ENCODE data around the gene ATP2A1.
"Not testable (repeated sequence)": the region's sequence is repeated elsewhere in the genome, so short reads cannot be mapped to it uniquely, and the experiment has no call there.

Gene ATP2A1

DNA sequence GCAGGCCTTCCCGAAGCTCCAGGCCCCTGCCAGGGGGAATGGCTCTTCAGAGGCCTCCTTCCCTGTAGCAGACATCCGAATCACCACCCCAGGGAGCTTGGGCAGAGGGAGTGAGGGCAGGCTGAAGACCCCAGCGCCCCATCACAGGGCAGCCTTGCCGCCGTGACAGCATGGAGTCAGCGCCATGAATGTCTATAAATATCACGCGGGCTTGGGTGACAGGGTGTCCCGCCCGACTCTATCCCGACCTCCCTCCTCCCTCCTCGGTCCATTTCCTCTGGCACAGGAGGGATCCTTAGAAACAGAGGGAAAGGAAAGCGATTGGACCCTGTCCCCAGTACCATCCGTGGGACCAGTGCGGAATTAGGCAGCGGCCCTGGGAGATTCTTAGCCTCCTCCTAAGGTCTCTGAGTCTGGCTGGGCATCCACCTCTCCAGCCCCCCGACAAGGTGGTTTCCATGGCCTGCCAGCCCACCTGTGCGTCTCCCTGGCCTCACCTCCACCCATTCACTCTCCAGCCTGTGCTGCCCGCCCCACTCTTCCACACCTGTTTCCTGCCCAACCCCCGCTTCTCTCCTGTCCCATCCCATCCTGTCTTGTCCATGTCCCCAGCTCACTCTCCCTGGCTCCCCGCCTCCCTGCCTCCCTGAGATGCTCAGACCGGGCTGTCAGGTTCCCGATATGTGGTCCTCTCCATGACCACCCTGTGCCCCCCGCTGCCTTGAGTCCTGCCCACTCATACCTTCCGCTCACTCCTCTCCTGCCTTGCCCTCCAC, 5.1 kb downstream of the ATP2A1 start:
- no peak for DNase-seq

DNA sequence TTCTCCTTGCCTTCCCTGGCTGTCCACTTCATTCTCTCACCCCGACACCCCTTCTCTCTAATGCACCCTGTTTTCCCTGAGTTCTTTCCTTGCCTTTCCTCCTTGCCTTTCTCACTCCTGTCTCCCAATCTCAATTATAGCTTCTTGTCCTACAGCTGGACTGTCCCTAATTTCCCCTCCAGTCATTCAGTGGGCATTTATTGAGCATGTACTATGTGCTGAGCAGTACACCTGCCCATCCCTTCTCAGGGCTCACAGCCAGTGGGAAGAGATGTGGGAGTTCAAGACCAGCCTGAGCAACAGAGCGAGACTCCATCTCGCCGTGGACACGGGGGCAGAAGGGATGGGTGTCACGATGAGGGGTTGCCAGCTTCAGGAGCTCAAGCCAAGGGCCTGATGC, 5.8 kb downstream of the ATP2A1 start:
- DNase-seq = no peak

DNA sequence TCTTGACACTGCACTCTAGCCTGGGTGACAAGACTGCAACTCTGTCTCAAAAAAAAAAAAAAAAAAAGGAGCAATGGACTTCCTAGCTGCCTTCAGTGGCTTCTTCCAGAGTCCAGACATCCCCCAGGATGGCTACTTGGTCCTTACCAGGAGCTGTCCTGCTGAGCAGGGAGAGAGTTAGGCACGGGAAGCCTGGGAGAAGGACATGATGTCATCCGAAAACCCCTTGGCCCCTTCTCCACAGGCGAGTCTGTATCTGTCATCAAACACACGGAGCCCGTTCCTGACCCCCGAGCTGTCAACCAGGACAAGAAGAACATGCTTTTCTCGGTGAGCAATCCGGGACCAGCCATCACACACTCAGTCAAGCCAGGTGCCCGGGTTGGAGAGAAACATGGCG, 8.7 kb downstream of the ATP2A1 start:
- DNase-seq = no peak

DNA sequence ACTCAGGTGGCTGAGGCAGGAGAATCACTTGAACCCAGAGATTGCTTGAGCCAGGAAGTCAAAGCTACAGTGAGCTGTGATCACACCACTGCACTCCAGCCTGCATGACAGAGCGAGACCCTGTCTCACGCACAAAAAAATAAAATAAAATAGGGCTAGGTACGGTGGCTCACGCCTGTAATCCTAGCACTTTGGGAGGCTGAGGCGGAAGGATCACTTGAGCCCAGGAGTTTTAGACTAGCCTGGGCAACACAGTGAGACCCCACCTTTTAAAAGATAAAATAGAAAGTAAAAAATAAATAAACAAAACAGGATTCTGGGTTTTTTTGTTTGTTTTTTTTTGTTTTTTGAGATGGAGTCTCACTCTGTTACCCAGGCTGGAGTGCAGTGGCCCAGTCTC, 12.1 kb downstream of the ATP2A1 start:
- DNase-seq = not testable (repeated sequence)

DNA sequence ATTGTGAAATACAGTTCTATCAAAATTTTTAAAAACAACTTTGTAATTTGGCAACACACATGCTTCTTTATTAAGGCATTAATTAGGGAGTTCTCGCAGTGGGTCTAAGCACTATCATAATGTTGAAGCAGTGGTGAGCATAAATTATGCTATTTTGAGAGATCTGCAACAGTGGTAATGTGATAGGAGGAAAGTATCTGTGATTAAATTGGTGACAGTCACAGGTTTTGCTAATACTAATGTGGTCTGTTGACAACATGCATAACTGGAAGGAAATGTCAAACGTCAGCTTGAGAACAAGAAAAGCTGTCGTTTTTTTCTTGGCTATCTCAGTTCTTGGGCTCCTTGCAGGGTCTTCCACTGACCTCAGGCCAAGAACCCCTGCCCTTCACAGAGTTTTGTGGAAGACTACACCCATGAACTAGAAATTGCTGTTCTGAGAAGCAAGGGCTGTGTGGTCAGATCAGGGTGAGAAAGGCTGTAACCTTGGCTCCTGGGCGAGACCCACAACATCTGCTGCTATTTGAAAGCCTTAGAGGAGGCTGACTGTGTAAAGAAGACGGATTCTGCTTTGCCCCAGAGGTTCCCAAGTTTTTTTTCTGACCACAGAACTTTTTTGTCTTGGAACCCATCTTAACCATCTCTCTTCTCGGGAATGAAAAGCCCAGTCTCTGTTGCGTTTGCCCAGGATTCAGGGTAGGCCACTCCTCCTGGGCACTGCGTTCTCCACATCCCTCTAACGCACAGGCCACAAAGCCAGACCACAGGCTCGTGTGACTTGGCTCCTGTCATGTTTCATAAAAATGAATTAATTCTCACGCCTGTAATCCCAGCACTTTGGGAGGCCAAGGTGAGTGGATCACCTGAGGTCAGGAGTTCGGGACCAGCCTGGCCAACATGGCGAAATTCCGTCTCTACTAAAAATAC, 13.9 kb downstream of the ATP2A1 start:
- no peak for DNase-seq

DNA sequence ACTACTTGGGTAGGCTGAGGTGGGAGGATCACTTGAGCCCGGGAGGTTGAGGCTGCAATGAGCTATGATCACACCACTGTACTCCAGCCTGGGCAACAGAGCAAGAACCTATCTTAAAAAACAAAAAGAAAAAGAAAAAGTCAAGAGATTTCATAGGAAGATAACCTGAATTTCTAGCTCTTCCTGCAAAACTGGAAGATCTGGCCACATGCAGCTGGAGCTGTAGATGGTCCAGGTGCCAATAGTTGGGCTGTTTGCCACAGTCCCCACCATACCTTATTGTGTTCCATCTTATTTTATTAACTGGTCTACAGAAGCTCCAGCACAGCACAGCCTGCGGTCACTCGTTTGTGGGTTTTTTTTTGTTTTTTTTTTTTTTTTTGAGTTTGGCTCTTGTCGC, 15.0 kb downstream of the ATP2A1 start:
- DNase-seq = no peak

DNA sequence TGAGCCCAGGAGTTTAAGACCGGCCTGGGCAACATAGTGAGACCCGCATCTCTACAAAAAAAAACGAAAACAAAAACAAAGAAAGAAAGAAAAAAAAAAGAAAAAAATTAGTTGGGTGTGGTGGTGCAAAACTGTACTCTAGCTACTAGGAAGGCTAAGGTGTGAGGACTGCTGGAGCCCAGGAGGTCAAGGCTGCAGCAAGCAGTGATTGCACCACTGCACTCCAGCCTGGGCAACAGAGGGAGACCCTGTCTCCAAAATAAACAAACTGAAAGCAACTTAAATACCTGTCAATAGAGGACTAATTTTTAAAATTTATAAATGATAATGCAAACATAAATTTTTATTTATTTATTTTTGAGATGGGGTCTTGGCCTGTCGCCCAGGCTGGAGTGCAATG, 17.3 kb downstream of the ATP2A1 start:
- no peak for DNase-seq

DNA sequence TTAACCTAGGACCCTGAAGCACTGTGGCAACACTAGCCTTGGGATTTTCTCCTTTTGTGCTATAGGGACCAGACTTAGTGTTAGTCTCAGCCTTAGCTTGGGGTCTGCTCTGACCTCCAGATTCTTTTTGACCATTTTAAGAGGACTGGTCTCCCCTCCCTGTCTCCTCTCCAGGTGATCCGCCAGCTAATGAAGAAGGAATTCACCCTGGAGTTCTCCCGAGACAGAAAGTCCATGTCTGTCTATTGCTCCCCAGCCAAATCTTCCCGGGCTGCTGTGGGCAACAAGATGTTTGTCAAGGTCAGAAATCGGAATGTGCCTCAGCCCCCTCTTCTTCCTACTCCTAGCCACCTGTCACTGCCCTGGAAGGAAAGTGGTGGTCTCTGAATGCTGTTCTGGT, 19.5 kb downstream of the ATP2A1 start:
- no peak for DNase-seq

DNA sequence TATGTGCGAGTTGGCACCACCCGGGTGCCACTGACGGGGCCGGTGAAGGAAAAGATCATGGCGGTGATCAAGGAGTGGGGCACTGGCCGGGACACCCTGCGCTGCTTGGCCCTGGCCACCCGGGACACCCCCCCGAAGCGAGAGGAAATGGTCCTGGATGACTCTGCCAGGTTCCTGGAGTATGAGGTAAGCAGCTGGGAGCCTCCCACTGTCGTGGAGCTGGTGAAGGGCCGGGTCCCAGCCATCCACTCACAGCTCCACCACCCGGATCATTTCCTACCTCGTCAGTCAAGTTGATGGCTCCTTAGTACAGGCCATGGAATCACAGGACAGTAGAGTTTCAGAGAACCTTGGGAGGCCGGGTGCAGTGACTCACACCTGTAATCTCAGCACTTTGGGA, 20.0 kb downstream of the ATP2A1 start:
- no peak for DNase-seq

DNA sequence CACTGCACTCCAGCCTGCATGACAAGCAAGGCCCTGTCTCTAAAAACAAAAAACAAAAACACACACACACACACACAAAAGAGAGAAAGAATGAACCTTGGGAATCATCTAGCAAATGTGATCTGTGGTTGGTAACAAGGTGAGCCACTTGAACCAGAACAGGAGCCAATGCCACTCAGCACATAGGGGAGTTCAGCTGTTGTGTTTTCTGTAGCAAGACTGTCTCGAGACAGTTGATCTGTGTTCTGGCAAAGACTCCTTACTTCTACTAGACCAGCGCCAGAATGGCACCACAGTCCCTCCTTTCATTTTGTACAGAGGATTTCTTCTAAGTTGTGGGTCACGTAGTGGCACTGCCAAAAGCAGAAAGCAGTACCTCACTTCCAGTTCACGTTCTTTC, 20.7 kb downstream of the ATP2A1 start:
- DNase-seq = no peak

DNA sequence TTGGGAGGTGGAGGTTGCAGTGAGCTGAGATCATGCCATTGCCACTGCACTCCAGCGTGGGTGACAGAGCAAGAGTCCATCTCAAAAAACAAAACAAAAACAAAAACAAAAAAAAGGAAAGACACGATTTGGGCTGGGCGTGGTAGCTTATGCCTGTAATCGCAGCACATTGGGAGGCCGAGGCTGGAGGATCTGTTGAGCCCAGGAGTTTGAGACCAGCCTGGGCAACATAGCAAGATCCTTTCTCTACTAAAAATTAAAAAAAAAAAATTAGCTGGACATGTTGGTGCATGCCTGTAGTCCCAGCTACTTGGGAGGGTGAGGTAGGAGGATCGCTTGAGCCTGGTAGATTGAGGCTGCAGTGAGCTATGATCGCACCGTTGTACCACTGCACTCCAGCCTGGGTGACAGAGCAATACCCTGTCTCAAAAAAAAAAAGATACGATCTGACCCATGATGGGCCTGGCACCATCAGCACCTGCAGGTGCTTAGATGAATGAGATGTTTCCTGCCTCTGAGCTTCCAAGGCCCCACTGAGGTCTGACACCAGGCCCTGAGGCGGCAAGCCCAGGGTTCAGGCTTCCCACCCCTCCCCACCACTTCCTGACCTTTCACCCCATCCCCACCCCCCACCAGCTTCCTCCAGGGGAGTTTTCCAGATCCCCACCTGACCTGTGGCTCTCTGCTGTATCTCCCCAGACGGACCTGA, 21.7 kb downstream of the ATP2A1 start:
- no peak for DNase-seq

DNA sequence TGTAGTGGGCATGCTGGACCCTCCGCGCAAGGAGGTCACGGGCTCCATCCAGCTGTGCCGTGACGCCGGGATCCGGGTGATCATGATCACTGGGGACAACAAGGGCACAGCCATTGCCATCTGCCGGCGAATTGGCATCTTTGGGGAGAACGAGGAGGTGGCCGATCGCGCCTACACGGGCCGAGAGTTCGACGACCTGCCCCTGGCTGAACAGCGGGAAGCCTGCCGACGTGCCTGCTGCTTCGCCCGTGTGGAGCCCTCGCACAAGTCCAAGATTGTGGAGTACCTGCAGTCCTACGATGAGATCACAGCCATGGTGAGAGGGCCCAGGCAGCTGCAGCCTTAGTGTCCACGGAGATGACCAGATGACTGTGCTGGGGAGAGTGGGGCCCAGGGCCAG, 22.3 kb downstream of the ATP2A1 start:
- DNase-seq = no peak

DNA sequence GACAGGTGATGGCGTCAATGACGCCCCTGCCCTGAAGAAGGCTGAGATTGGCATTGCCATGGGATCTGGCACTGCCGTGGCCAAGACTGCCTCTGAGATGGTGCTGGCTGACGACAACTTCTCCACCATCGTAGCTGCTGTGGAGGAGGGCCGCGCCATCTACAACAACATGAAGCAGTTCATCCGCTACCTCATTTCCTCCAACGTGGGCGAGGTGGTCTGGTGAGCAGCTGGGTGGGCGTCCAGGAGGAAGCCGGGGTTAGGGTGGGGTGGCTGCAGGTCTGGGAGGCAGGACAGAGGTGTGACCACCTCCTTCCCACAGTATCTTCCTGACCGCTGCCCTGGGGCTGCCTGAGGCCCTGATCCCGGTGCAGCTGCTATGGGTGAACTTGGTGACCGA, 23.6 kb downstream of the ATP2A1 start:
- no peak for DNase-seq

DNA sequence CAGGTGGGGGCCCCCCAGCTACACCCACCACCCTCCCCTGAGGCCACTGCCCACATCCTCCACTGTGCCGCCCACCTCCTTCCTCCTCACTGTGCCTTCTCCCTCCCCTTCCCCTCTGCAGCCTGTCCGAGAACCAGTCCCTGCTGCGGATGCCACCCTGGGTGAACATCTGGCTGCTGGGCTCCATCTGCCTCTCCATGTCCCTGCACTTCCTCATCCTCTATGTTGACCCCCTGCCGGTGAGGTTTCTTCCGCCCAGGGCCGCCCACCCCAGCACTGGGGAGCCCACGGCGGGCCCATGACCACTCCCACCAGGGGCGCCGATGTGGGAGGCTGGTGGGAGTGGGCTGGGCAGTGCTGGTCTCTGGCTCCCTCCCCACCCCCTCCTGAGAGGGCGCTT, 24.6 kb downstream of the ATP2A1 start:
- no peak for DNase-seq

DNA sequence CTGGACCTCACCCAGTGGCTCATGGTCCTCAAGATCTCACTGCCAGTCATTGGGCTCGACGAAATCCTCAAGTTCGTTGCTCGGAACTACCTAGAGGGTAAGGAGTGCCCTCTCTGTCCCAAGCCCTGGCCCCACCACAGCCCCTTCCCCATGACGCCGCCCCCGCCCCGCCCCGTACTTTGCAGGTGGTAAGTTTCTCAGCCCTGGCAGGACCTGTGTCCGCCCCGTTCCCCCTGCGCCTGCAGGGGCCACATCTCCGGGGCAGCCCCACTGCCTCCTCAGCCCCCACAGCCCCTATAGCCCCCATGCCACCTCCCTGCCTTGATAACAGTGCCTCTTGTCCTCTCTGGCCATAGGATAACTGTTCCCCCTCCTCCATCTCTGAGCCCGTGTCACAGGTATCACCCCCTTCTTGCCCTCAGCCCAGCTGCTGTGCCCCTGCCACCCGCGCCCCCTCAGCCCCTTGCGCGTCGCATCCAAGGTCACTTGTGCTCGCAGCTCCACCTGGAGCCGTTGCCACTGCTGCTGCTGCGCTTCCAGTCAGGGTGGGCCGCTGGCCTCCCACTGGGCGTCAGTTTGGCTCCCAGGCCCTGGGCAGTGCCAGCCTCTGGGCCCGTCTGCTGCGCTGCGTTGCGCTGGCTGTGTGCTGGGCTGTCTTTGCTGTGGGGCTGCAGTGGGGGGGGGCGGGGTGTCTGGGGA, 25.2 kb downstream of the ATP2A1 start:
- DNase-seq = no peak

DNA sequence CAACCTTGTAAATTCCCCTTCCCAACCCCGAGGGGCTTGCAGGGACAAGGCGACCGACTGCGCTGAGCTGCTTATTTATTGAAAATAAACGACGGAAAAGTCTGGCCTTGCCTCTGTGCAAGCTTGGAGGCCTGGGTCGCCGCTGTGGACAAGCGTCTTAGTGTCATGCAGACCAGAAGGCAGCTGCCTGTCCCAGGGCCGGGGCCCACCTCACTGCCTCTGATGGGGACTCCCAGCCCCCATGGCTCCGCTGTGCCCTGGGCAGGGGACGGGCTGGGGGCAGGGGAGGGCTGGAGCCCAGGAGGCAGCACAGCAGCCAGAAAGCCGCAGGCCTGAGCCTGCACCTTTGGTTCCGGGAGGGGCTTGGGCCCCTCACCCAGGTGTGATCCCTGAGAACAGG, 26.1 kb downstream of the ATP2A1 start:
- DNase-seq = no peak

DNA sequence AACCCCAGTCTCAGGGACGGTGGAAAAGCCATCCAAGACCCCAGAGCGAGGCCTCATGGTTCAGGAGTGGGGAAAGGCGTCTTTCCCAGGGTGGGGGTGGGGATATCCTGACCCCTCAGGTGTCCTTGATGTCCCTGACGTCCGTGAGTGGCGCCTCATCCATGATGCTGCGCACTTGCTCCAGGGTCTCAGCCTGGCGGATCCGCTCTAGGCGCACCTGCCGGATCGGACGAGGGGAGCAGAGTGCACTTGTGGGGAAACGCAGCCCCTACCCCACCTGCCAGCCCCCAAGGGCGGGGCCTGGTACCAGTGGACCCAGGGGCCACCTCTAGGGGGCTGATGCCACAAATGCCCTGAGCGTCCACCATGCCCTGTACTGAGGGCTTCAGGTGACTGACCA, 26.5 kb downstream of the ATP2A1 start:
- DNase-seq = no peak

DNA sequence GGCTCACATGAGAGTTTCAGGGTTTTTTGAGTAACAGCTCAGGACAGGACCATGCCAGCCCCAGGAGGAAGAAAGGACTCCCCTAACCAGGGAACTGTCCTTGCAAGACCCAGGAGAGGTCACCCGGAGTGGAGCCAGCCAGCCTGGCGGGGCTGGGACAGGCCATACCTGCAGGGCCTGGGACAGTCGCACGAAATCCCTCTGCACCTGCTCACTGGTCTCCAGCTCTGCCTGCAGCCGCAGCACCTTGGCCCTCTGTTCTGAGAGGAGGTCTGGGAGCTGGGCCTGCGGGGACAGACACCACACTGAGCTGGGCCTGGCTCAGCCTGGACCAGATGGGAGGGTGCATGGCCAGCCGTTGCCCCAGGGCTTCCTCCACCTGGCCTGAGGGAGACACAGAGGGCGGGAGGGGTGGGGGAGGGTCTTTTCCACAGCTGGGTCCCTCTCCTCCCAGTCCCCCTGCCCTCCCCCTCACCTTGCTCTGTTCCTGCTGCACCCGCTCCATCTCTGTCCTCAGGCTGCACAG, 27.0 kb downstream of the ATP2A1 start:
- DNase-seq = no peak

DNA sequence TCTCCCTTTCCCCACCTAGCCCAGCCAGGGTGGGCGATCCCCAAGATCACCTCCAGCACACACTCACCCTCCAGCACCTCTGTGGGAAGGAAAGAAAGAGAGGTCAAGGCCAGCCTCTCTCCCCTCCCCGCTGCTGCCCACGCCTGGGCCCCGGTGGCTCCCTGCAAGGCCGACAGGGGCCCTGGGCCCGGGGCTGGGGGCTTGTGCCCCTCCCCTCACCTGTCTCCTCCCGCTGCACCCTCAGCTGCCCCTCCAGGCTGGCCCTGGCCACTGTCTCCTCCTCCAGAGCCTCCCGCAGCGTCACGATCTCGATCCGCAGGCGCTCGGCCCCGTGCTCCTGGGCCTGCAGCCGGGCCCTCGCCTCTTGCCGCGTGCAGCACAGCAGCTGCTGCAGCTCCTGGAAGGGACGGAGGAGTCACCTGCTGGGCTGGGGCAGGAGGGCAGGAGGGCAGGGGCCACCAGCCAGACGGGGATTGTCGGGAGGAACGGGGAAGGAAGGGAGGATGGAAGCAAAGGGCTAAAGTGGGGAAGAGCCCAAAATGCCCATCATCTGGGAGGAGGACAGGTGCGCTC, 27.6 kb downstream of the ATP2A1 start:
- DNase-seq = no peak

DNA sequence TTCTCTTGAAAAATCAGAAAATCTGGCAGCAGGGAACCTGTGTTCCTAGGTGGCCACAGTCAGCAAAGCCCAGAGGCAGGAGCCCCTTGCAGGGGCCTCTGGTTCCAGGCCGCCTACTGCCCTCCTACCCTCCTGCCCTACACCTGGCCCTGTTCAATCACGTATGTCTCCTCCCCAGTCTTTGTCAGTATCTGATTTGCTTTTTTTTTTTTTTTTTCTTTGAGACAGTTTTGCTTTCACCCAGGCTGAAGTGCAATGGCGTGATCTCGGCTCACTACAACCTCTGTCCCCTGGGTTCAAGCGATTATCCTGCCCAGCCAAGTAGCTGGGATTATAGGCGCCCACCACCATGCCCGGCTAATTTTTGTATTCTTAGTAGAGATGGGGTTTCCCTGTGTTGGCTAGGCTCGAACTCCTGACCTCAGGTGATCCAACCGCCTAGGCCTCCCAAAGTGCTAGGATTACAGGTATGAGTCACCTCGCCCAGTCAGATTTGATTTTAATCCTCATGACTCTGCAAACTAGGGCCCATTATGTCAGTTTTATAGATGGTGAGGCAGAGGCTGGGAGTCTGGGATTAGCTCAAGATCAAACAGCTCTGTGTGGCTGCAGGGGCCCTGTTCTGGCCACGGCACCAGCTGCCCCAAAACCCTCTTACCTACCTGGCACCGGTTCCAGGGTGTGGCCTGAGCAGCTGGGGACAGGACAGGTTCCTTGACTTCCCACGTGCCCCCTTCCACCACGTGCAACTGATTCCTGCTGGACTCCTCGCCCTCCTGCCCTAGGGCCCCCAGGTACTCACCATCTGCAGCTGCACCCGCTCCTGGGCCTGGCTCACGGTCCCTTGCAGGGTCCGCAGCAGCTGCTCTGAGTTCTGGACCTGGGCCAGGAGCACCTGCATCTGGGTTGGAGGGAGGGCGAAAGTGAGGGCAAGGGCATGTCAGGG, 32.1 kb downstream of the ATP2A1 start:
- DNase-seq = no peak

DNA sequence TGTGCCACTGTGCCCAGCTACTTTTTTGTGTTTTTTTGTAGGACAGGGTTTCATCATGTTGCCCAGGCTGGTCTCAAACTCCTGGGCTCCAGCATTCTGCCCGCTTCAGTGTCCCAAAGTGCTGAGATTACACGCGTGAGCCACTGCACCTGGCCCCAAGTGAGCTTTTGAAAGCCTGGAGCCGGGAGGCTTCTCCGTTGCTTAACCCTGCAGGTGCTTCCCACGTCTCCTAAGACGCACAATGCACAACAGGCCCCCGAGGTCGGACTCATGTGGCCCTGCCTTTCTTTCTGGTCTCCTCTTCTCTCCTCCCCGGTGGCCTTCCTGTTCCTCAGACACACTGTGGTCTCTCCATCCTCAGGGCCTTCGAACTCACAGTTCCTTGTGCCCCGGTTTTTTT, 34.3 kb downstream of the ATP2A1 start:
- DNase-seq = no peak

Measured in activated CD4-positive, alpha-beta T cell treated with anti-CD3 and anti-CD28 coated beads, Interleukin-2, amount 50 U/mL, for 48 hours (primary cell).